PFSK-1 (cell line): ENCODE measurements around the gene TRIM7.
A peak's percentile ranks its signal among the peaks of the same experiment; 100 is the strongest.

Experiments used
- FOXP2 ChIP-seq: optimal IDR thresholded peaks from 2 replicates; pipeline ENCODE3; 2011; ENCODE audit warnings: borderline replicate concordance, control low read depth, inconsistent platforms; ENCODE audit not compliant: insufficient read depth; ENCODE audit errors: extremely low read length, extremely low read depth
- POLR2AphosphoS5 ChIP-seq: IDR thresholded peaks from 2 replicates; pipeline ENCODE4 v1.6.1; 2012; ENCODE audit warnings: low read depth, mild to moderate bottlenecking, control low read depth, low read length, moderate library complexity
- REST ChIP-seq, 2 experiments: IDR thresholded peaks; 2 replicates each; pipeline versions ENCODE4 v1.6.1 to v1.8.0; 2011 to 2012; ENCODE audit warnings: low read depth in 2 of 2, low read length in 2 of 2, control low read depth in 1 of 2, inconsistent platforms in 1 of 2, mild to moderate bottlenecking in 1 of 2, moderate library complexity in 1 of 2; ENCODE audit not compliant: insufficient read depth in 1 of 2
- SIN3A ChIP-seq: IDR thresholded peaks from 2 replicates; pipeline ENCODE4 v1.6.1; 2012; ENCODE audit warnings: mild to moderate bottlenecking, low read length, moderate library complexity, borderline replicate concordance; ENCODE audit not compliant: insufficient read depth
- TAF1 ChIP-seq: IDR thresholded peaks from 2 replicates; pipeline ENCODE4 v1.6.1; 2012; ENCODE audit warnings: low read length, control low read depth, borderline replicate concordance; ENCODE audit not compliant: insufficient read depth

GRCh38 chr5:181223729-181224389, 18.9 kb upstream of the TRIM7 start:
- TF ChIP-seq REST (IDR thresholded peaks at IDR 0.05; ENCODE audit: insufficient read depth in 1 of 2, low read depth in 2 of 2, low read length in 2 of 2) (no peak), POLR2AphosphoS5 (no peak), SIN3A (peak; percentile 65; the same call in 1 of the 2 replicates), TAF1 (no peak), FOXP2 (no peak)
